ENCODE measurements around the gene LRRC4C. TPM values are rescaled to one million over a fixed set of nuclear protein-coding genes. Genes with fewer than 3 reads are reported as not detected.

LRRC4C gene
- total RNA-seq, 1 experiment from 2014 or later = 0.13 TPM

DNA sequence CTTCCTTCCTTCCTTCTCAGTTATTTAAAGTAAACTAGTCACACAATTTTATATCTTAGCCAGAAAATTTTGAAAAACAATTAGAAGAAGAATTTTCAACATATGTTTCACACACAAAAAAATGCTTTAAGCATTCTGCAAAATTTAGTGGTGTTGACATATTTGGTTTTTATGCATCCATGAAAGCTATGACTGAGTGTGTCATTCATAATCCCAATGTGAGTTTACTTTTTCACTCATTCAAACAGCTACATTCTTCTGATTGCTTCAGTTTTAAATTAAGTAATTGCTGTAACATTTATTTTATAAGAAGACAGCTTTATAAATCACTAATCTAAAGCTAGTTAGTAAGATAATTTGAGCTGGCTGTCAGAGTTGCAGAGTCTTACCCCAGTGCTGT is 453.5 kb downstream of the LRRC4C start:
- H4K91ac ChIP-seq (ENCODE audit: insufficient read length, low read depth, low read length) = no peak overlapping the region
- no peak overlapping the region for H2BK20ac ChIP-seq (ENCODE audit: low read depth, low read length, poor library complexity, severe bottlenecking)
- H3K4me1 ChIP-seq (ENCODE audit: insufficient read depth, low read length) = no peaks in the 10 kb centered on the region
- no peak overlapping the region for H3K23ac ChIP-seq (ENCODE audit: insufficient read length, low read depth, low read length)
- Mint-ChIP-seq H3K27ac (no peak overlapping the region), H3K36me3 (ENCODE audit: insufficient read depth in 1 of 3, low read depth in 3 of 3) (no peaks in the 10 kb centered on the region), H3K4me1 (peaks cover 6 to 8% of the 10 kb centered on the region in 2 experiments; a peak in 3 of 4 replicates), H3K9me3 (no peaks in the 10 kb centered on the region), H3K27me3 (ENCODE audit: low read depth) (no peaks in the 10 kb centered on the region), H3K4me3 (no peak overlapping the region)
- H4K5ac ChIP-seq (ENCODE audit: insufficient read length, low read depth, low read length) = no peak overlapping the region
- no peaks in the 10 kb centered on the region for H3K9me3 ChIP-seq (ENCODE audit: control insufficient read depth, low read depth, low read length)
- no peak overlapping the region for H2BK15ac ChIP-seq (ENCODE audit: low read depth, low read length)
- no peak overlapping the region for H3K18ac ChIP-seq (ENCODE audit: insufficient read length, low read depth, low read length)
- no peak overlapping the region for H2BK5ac ChIP-seq (ENCODE audit: insufficient read length, low read length)
- H3K23me2 ChIP-seq (ENCODE audit: insufficient read length, low read depth, low read length, poor library complexity, severe bottlenecking) = no peaks in the 10 kb centered on the region
- no peak overlapping the region for H2AK5ac ChIP-seq (ENCODE audit: insufficient read length, low read length)
- TF ChIP-seq CTCF (conservative IDR thresholded peaks at IDR 0.05) = no peak
- H2BK12ac ChIP-seq (ENCODE audit: insufficient read length, low read depth, low read length) = no peak overlapping the region
- no peak overlapping the region for H3K14ac ChIP-seq (ENCODE audit: insufficient read depth, low read length)
- H2BK120ac ChIP-seq (ENCODE audit: low read depth, low read length, poor library complexity, severe bottlenecking) = no peak overlapping the region
- H3K4me2 ChIP-seq (ENCODE audit: insufficient read depth, insufficient read length, low read length) = no peak overlapping the region
- no peak overlapping the region for H4K8ac ChIP-seq (replicated peaks; ENCODE audit: insufficient read length, low read depth, low read length)
- no peak overlapping the region for H2AFZ ChIP-seq (ENCODE audit: low read length)
- H3K27ac ChIP-seq (ENCODE audit: insufficient read length, low read depth, low read length) = no peak overlapping the region
- H3K56ac ChIP-seq (ENCODE audit: insufficient read length, low read depth, low read length) = no peak overlapping the region
- H3K27me3 ChIP-seq (ENCODE audit: insufficient read depth, low read length) = no peaks in the 10 kb centered on the region
- no peak overlapping the region for H3K4ac ChIP-seq (ENCODE audit: low read depth, low read length)
- H3K79me1 ChIP-seq (ENCODE audit: insufficient read depth, low read depth, low read length, poor library complexity, severe bottlenecking) = no peaks in the 10 kb centered on the region
- no peaks in the 10 kb centered on the region for H4K20me1 ChIP-seq (ENCODE audit: control insufficient read depth, insufficient read depth, insufficient read length)
- no peak overlapping the region for H3K9ac ChIP-seq (ENCODE audit: extremely low read depth, insufficient read length, low read length)
- H3K79me2 ChIP-seq (ENCODE audit: insufficient read depth, low read length) = no peaks in the 10 kb centered on the region
- no peak overlapping the region for H3T11ph ChIP-seq (ENCODE audit: low read length)
- DNase-seq = no peak

Data from H9 (cell line).